B cell (primary cell): Measurements from ENCODE around the gene RFTN2.

Source experiments
- EZH2 ChIP-seq: IDR thresholded peaks from 2 replicates; pipeline ENCODE4 v1.6.1; 2012; ENCODE audit warnings: borderline replicate concordance, low read depth, mild to moderate bottlenecking, moderate library complexity, low read length; ENCODE audit not compliant: insufficient read depth, poor library complexity, severe bottlenecking
- TF ChIP-seq, protein P1 (sequence below): fragments of 200-600 bp; IDR thresholded peaks from one replicate; pipeline ENCODE4 v1.8.0; 2022; ENCODE audit warnings: antibody characterized with exemption, mild to moderate bottlenecking

DNA sequence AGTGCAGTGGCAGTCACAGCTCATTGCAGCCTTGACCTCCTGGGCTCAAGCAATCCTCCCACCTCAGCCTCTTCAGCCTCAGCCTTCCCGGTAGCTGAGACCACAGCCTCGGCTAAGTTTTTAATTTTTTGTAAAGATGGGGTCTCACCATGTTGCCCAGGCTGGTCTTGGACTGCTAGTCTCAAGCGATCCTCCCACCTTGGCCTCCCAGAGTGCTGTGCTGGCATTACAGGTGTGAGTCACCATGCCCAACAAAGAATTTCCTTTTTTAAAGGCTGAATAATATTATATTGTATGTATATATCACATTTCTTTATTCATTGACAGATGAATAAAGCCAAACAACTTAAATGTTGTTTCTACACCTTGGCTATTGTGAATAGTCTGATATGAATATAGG is 117.0 kb downstream of the RFTN2 start:
- TF ChIP-seq, protein P1, sequence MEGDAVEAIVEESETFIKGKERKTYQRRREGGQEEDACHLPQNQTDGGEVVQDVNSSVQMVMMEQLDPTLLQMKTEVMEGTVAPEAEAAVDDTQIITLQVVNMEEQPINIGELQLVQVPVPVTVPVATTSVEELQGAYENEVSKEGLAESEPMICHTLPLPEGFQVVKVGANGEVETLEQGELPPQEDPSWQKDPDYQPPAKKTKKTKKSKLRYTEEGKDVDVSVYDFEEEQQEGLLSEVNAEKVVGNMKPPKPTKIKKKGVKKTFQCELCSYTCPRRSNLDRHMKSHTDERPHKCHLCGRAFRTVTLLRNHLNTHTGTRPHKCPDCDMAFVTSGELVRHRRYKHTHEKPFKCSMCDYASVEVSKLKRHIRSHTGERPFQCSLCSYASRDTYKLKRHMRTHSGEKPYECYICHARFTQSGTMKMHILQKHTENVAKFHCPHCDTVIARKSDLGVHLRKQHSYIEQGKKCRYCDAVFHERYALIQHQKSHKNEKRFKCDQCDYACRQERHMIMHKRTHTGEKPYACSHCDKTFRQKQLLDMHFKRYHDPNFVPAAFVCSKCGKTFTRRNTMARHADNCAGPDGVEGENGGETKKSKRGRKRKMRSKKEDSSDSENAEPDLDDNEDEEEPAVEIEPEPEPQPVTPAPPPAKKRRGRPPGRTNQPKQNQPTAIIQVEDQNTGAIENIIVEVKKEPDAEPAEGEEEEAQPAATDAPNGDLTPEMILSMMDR, result no peak
- TF ChIP-seq EZH2, result no peak
